NK-92 (cell line): ENCODE results near the gene PLAGL1.
"Not testable (repeated sequence)": the region's sequence is repeated elsewhere in the genome, so short reads cannot be mapped to it uniquely, and the experiment has no call there.

Experiments
- DNase-seq: peaks from one replicate; lab custom pipeline; 2025; ENCODE audit not compliant: unreplicated experiment; lab: John Stamatoyannopoulos, UW

Gene PLAGL1

DNA sequence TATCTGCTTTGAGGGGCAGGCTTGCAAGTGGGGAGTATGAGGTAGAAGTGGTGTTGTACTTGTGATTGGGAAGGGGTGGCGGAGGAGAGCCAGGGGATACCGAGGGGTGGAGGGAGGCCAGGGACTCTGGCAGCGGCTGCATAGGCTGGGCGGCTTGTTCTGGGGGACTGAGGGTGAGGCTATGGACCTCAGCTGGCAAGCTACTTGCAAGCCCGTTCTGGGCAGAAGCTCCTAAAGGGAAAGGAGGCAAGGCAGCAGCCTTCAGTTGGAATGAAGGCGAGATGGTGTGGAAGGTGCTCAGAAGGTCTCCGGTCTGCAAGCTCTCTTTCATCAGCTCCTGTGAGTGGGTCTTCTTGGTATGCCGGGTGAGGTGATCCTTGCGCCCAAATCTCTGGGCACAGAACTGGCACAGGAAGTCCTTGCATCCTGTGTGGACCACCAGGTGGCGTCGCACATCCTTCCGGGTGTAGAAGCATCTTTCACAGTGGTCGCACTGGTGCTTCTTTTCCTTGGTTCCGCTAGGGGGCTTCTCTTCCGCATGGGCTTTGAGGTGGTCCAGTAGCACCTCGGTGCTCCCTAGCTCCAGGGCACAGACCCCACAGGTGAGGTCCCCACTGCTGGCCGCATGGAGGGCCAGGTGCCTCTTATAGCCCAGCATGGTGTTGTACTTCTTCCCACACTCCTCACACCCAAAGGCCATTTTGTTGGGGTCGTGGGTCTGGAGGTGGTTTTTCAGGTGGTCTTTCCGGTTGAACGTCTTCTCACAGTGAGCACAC is 66.0 kb downstream of the PLAGL1 start:
- no peak for DNase-seq

DNA sequence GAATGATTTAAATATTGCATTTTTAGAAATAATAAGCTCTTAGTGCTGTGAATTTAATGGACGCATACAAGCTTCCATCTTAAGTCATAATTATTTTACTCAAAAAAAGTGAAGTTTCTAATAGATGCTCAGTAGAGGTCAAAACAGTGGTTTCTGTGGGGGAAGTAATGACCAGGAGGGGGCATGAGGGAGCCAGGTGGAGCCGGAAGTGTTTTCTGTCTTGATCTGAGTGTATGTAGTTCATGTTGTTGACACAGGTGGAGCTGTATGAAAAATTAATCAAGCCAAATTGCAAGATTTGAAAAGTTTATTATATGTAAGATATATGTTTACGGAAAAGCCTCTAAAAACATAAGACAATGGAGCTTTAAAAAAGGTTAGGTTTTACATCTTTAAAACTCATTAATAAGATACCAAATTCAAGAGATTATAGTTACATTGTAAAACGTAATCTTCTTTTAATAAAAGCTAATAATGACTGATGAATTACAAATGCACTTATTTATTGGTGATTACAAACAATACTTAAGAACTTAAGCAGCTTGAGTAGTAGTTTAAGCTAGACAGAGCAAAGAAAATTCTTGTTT is 68.0 kb downstream of the PLAGL1 start:
- DNase-seq = no peak

DNA sequence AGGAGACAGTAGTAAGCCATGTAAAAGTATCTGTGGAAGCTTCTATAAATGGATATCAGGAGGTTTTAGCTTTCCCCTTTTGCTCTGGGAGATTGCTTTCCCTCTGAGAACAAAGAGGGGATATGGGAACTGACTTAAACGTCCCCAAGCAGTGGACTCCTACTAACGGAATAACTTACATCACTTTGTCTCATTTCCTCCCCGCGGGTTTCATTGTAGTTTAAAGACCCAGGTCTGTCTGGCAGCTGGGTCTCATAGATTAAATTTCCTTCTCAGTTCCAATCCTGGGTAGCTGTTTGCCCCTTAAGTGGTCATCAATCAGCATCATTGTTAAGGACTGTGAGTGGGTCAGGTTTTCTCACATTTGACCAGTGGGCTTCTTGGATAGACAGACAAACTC is 68.7 kb downstream of the PLAGL1 start:
- no peak for DNase-seq

DNA sequence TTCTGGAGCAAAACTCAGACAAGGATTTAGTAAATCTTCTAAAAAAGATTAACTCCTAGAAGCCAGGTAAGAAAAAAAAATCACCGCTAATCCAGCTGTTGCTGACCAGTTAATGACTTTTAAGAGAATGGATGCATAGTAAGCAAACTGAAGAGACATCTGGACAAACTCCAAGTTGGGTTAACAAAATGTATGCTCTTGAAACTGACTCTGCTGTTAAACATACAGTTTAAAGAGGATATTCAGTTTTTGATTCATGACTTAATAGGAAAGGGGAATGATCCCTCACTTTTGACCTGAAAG is 70.4 kb downstream of the PLAGL1 start:
- no peak for DNase-seq

DNA sequence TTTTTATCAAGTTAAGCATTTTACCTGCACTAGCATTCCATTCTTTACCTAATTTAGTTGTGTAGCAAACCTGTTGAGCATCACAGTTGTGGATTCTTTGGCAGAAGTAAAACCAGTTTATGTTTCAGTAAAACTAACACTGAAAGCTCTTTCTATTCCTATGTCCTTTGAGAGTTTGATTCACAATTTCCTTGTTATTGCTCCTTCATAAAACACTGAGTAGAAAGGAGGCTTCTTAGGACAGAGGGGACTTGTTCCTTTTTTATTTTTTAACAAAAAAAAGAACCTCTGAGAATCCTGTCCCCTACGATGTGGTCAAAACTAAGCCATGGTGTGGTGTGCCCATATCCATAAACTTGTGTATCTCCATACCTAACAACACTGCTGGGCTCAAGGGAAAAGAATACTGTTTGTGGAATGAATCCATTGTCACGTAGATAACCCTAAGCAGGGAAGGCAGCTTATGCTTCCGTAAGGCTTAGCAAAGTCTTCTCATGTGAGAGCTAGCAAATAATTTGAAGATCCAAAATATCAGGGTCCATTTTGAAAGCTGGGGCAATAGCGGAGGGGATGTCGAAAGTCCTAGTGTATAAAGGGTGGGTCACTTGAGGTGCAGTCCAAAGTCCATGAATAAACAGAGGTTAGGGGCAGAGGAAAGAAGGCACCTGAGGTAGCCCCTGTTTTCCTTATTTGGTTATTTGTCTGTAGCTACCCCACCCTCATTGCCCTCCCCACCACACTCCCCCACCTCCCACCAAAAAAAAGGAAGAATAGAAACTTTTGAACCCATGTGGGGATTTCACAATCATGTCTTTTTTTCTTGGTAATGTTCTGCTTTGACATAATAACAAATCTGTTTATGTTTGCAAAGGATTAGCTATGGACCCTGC is 71.0 kb downstream of the PLAGL1 start:
- DNase-seq = no peak

DNA sequence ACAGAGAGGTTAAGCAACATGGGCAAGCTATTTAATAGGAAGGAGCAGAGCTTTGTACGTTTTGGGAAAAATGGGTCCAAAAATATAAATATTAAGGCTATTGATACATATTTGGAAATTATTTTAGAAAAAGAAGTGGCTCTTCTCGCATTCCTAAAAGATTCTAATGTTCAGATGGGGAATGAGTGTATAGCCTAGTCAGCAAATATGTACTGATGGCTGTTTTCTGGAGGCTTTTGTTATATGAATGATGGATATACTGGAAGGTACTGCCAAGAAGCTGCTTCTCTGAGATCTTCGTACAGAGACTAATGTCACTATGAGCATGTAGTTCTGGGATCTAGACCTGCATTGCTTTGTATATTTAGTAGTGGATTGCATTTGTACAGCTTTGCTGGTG is 71.7 kb downstream of the PLAGL1 start:
- no peak for DNase-seq

DNA sequence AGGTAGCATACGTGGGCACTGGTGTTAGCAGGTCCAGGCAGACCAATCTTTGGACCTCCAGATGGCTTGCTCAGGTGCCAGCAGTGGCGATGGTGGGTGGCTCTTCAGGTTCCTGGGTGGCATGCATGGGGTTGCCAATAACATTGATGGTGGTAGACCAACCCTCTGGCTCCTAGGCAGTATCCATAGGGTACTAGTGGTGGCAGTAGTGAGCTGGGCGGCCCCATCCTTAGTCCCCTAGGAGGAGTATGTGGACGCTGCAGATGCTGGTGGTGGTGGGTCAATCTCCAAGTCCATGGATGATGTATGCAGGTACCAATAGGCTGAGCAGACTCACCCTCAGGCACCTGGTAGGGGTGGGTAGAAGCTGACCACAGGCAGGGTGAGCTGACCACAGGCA is 73.2 kb downstream of the PLAGL1 start:
- DNase-seq = no peak

DNA sequence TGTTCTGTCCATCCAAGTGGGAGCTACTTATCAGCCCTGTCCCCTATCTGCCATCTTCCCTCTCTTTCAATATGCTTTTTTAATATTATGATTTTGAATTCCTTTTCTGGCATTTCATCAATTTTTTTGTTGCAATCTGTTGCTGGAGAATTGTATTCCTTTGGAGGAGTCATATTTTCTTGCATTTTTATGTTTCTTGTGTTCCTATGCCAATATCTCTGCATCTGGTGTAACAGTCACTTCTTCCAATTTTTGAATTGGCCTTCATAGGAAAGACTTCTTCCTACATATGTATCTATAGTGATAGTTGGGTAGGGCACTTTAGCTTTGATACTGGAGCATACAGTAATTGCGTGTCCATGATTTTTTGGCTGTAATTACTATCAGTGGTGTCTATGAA is 73.7 kb downstream of the PLAGL1 start:
- no peak for DNase-seq

DNA sequence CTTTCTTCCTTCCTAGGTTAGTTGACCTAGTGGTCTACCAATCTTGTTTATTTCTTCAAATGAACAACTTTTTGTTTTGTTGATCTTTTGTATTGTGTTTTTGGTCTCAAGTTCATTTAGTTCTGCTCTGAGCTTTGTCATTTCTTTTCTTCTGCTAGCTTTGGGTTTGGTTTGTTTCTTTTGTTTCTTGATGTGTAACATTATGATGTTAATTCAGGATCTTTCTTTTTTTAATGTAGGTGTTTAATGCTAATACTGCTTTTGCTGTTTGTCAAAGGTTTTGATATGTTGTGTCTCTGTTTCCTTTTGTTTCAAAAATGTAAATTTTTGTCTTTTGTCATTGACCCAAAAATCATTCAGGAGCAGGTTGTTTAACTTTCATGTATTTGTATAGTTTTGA is 78.1 kb downstream of the PLAGL1 start:
- no peak for DNase-seq

DNA sequence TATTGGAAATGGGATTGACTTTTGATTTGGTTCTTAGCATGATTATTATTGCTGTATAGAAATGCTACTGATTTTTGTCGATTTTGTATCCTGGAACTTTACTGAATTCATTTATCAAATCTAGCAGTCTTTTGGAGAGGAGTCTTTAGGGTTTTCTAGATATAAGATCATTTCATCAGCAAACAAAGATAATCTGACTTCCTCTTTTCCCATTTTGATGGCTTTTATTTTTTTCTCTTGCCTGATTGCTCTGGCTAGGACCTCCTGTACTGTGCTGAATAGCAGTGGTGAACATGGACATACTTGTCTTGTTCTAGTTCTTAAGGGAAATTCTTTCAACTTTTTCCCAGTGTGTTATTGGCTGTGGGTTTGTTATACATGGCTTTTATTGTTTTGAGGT is 79.2 kb downstream of the PLAGL1 start:
- no peak for DNase-seq

DNA sequence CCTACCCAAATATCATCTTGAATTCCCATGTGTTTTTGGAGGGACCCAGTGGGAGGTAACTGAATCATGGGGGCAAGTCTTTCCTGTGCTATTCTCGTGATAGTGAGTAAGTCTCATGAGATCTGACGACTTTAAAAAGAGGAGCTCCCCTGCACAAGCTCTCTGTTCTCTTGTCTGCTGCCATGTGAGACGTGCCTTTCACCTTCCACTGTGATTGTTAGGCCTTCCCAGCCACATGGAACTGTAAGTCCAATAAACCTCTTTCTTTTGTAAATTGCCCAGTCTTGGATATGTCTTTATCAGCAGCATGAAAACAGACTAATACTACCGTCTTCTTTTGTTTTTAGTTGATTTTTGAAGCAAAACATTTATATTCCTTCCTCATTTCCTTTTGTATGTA is 91.0 kb downstream of the PLAGL1 start:
- DNase-seq = not testable (repeated sequence)

DNA sequence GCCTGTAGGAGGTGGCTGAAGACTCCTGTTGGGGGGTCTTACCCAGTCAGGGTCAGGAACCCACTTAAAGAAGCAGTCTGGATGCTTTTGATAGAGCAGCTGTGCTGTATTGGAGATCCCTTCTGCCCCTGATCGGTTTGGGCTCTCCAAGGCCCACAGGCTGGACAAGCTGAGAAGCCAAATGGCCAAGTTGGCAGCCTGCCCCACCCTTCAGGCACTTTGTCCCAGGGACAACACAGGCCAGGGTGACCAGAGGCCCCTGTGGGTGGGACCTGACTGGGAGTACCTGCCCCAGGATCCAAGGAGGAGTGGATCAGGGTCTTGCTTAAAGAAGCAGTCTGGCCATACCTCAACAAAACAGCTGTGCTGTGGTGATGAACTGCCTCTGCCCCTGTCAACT is 95.4 kb downstream of the PLAGL1 start:
- no peak for DNase-seq

DNA sequence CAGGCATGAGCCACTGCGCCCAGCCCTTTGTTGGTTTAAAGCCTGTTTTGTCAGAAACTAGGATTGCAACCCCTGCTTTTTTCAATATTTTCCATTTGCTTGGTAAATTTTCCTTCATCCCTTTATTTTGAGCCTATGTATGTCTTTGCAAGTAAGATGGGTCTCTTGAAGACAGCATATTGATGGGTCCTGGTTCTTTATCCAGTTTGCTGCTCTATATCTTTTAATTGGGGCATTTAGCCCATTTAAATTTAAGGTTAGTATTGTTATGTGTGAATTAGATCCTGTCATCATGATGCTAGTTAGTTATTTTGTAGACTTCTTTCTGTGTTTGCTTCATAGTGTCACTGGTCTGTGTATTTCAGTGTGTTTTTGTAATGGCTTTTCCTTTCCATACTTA is 97.0 kb downstream of the PLAGL1 start:
- no peak for DNase-seq

DNA sequence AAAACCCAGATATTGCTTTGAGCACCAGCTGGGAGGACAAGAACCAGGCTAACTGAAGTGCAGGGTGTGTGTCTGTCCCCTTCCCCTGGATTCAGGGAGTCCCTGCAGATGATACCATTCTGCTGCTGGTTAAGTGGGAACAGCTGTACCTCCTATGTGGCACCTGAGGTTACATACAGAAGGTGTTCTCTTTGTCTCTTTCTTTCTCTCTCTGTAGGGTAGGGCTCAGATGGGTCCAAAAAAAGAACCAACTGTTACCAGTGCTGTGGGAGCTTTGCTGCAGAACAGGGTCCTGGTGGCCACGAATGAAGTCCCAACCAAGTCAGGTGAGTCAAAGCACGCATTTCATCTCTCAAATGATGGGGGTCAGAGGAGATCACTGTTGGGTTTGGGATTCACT is 105.2 kb downstream of the PLAGL1 start:
- no peak for DNase-seq

DNA sequence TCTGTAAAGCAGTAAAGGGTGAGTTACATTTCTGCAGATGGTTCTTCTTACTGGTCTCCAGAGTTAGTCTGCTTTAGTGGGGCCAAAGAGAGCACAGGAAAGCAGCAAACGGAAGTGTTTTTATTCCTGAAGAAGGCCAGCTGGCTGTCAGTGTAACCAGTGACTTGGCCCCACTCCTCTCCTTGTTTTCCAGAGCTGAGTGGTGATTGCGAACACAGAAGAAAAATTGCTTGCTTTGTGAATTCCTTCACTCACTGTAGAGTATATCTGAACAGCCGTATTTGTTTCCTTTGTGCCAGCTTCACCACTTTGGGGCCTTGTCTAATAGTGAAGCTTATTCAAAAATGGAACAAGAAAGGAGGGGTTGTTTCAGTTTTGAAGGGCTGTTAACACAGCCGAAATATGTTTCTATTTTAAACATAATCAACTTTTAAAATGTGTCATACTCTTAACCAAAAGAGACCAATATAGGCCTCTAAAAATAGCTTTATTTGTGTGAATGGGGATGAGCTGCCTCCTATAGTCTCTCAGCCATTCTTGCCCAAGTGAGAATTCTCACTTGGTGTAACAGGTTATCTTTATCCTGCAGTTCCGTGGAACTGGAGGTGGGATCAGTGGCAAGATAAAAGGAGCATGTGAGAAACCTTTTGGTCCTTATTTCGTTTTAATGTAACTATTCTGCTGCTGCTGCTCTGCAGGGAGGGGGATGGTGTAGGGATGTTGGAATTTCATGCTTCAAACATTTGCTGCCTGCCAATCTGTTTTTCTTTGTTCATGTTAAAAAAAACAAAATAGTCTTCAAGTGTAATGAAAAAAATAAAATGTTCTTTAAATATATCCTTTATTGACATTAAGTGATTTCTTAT is 105.9 kb downstream of the PLAGL1 start:
- DNase-seq = no peak

DNA sequence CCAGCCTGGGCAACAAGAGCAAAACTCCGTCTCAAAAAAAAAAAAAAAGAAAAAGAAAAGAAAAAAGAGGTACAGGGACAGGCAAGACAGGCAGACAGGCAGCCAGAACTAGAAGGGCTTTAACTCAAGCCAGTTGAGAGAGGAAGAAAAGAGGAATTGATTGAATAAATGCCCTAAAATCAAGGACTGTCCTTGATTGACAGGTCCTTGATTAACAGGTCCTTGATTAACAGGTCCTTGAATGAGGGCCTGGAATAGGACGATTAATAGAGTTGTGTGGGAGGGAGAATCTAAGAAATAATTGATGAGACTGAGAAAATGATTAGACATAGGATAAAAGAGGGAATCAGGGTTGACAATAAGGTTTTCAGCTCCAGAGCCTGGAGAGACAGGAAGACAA is 107.7 kb downstream of the PLAGL1 start:
- DNase-seq = no peak

DNA sequence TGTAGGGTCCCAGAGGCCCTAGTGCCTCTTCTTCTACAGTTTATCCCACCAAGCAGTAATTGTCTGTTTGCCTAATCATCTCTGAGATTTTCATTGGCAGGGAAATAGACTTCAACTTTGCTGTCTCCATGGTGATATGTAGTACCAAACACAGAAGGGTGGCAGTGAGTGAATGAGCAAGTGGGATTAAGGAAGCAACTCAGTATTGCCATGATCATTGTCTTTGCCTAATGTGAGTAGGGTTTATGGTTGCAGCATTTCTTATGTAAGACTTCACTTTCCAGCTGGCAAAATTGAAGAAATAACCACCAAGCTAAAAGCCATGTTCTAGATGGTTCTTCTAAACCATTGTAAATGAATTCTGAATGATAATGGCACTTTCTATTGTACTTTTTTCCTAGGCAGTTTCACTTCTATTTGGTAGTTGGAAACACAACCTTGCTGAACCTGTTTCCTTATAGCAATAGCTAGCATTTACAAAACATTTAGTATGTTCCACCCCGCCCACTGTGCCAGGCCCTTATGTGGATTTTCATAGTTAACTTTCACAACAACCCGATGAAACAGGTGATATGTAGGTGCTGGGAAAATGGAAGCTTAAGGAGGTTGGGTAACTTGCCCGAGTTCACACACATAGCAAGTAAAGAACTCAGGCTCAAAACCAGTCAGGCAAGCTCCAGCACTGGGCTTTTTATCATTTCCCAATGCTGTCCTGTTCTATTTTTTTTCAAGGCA is 111.8 kb downstream of the PLAGL1 start:
- no peak for DNase-seq

DNA sequence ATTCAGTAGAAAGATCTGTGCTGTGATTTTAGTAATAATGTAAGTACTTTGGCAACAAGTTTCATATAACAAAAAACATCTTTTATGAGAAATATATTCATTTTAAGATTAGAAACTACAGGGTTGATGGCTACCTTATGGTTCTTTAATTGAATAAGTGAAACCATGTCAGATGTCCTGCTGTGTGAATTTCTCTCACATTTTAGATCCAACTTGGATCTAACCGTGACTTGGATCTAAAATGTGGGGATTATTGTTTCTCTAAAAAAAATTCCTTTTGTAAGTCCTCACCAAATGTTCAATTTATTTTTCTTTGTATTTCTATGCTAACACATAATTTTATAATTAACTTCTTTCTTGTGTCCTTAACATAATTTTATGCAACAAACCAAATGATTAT is 113.4 kb downstream of the PLAGL1 start:
- no peak for DNase-seq
